SIG-M5 treated with dmso at 0.1 percent for 504 hours (cell line): Measurements from ENCODE around the gene AFF3.
A peak's percentile ranks its signal among the peaks of the same experiment; 100 is the strongest.

Experiments used
- DNase-seq: peaks from one replicate; lab custom pipeline; 2025; ENCODE audit not compliant: unreplicated experiment; lab: John Stamatoyannopoulos, UW

The AFF3 gene

GRCh38 chr2:99726691-99727090, 415.7 kb downstream of the AFF3 start:
- no peak for DNase-seq

DNA sequence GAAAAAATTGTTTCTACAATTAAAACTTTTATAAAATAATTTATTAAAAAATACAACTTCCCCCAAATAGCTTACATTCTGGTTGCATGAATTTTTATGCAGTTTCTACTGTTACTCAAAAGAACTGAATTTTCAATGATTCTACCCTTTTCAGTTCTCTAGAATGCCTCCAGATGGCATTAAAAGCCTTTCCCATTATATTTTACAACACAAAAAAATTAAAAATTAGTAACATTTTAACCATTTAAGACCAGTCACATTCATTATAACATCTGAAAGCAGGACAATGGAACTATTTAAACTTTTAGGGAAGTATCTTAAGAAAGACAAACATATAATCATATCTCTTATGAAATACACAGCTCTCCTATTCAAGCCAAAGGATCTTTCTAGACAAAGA, 416.6 kb downstream of the AFF3 start:
- DNase-seq: no peak

GRCh38 chr2:99722476-99722875, 419.9 kb downstream of the AFF3 start:
- no peak for DNase-seq

GRCh38 chr2:99719102-99719501, 423.3 kb downstream of the AFF3 start:
- DNase-seq: no peak

GRCh38 chr2:99715956-99716355, 426.4 kb downstream of the AFF3 start:
- no peak for DNase-seq

DNA sequence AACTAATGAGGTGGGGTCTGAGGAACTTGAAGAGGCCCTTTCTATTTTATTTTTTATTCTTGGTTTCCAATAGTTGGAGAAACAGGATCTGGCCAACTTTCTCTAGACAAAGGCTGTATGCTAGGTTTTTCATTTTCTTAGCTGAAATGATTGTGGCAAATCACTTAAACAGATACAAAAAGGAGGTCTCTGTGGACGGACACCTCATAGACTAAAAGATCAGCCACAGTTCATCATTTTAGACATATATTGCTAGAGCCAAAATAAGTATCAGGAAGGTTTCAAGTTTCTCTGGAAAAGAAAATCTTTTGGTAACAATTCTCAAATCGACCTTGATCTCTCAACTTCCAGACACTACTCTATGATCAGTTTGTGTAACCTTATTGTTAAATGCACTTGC, 428.0 kb downstream of the AFF3 start:
- DNase-seq: no peak

- no peak for DNase-seq
Measured at GRCh38 chr2:99711144-99711543, 431.2 kb downstream of the AFF3 start.

GRCh38 chr2:99710721-99711120, 431.7 kb downstream of the AFF3 start:
- DNase-seq: no peak

DNA sequence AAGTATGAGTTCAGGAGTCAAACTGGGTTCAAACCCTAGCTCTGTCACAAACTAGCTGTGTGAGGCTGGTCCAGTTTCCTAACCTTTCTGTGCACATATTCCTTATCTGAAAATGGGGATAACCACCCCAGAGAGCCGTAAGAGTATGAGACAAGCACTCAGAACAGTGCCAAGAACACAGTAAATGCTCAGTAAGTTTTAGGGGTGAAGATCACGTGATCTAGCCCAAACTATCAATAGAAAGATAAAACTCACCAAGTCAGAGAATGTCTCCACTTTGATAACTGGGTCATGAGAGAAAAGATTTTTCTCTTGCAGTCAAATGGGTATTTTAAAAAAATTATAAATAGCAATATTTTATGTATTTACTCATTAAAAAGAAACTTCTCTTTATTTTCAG, 433.2 kb downstream of the AFF3 start:
- DNase-seq: no peak

GRCh38 chr2:99708231-99708630, 434.2 kb downstream of the AFF3 start:
- no peak for DNase-seq

- no peak for DNase-seq
Measured at GRCh38 chr2:99707592-99707991, 434.8 kb downstream of the AFF3 start.

- no peak for DNase-seq
Measured at GRCh38 chr2:99706735-99707134, 435.7 kb downstream of the AFF3 start.

DNA sequence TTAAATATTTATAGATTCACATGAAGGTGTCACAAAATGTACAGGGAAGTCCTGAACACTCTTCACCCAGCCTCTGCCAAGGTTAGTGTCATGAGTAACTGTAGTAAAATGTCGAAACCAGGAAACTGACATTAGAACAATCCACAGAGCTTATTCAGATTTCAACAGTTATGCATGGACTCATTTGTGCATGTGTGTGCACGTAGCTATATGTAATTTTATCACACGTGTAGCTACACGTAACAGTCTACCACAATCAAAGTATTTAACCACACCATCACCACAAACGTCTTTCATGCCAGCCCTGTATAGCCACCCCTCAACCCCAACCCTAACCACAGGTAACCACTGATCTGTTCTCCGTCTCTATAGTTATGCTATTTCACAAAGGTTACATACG, 440.9 kb downstream of the AFF3 start:
- DNase-seq: peak; percentile 47

- DNase-seq: no peak
Measured at GRCh38 chr2:99700482-99701398, 441.6 kb downstream of the AFF3 start.

- DNase-seq: no peak
Measured at GRCh38 chr2:99698896-99699295, 443.5 kb downstream of the AFF3 start.

- no peak for DNase-seq
Measured at GRCh38 chr2:99697811-99698568, 444.4 kb downstream of the AFF3 start.

- no peak for DNase-seq
Measured at GRCh38 chr2:99695944-99696253, 446.5 kb downstream of the AFF3 start.

DNA sequence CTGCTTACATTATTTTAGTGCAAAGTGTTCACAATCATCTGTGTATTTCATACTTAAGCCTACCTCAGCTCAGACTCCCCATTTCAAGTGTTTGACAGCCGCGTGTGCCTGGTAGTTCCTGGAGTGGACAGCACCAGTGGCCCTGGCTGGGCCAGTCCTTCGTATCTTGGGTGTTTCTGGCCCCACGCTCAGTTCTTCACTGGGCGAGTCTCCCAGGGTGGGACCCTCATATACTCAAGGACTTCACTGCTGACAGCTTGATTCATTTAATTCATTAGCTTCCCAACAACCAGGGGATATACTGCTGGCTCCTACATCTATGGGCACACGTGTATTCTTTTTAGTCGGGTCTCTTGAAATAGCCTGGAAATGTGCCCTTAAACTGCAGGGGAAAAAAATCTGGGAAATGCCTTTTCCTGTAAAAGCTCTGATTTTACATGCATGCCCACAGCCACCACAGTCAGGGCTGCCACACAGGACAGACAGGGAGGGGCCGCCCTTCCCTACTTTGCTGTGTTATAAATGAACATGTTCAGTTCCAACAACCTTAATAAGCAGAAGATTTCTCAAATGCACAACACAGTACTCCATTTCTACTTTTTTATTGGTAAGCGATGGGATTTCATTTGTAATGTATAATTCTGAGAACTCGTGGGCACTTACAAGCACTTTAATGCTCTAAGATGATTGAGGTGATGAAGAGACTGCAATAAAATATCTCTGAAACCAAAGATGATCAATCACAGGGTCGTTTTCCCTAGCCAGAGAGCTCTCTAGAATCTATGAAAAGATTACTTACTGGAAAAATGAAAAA, 447.1 kb downstream of the AFF3 start:
- no peak for DNase-seq

GRCh38 chr2:99694331-99694730, 448.1 kb downstream of the AFF3 start:
- DNase-seq: no peak

- DNase-seq: no peak
Measured at GRCh38 chr2:99692785-99693184, 449.6 kb downstream of the AFF3 start.

GRCh38 chr2:99691926-99692325, 450.5 kb downstream of the AFF3 start:
- no peak for DNase-seq
